ENCODE results near the gene MRPS18B. TPM values are rescaled to one million over a fixed set of nuclear protein-coding genes. Genes with fewer than 3 reads are reported as not detected.

The MRPS18B gene
- polyA plus RNA-seq, 3 donors, result 18.8 to 52.4 (median 45.2) TPM

DNA sequence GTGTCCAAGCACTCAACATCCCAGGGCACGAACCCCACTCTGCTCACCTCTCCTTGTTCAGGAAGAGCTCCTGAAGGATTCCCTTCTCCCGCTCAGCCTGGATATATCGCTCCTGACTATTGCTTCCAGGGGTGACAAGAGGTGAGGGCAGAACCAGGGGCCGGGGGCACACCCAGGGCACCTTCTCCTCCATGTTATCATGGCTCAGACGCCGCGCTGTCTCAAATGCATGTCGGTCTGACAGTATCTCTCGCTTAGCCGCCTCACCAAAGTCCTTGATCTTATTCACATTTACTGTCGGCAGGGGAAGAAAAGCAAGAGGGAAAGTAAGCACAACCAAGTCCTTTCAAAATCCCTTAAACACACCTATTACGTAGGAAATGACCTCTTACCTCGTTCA is 13.7 kb upstream of the MRPS18B start:
- no peaks in the 10 kb centered on the region for H3K27me3 Mint-ChIP-seq (ENCODE audit: low read depth in 3 of 3)
- TF ChIP-seq, protein P1, sequence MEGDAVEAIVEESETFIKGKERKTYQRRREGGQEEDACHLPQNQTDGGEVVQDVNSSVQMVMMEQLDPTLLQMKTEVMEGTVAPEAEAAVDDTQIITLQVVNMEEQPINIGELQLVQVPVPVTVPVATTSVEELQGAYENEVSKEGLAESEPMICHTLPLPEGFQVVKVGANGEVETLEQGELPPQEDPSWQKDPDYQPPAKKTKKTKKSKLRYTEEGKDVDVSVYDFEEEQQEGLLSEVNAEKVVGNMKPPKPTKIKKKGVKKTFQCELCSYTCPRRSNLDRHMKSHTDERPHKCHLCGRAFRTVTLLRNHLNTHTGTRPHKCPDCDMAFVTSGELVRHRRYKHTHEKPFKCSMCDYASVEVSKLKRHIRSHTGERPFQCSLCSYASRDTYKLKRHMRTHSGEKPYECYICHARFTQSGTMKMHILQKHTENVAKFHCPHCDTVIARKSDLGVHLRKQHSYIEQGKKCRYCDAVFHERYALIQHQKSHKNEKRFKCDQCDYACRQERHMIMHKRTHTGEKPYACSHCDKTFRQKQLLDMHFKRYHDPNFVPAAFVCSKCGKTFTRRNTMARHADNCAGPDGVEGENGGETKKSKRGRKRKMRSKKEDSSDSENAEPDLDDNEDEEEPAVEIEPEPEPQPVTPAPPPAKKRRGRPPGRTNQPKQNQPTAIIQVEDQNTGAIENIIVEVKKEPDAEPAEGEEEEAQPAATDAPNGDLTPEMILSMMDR (IDR thresholded peaks at IDR 0.05), result no peak
- no peak for DNase-seq
- H4K20me1 ChIP-seq (ENCODE audit: insufficient read depth, low read length), result peaks cover 99% of the 10 kb centered on the region
- H3K36me3 Mint-ChIP-seq, result peaks cover 76 to 87% of the 10 kb centered on the region in 2 donors
- H3K27me3 ChIP-seq (ENCODE audit: control insufficient read depth in 2 of 2, insufficient read depth in 2 of 2, low read length in 2 of 2), result no peaks in the 10 kb centered on the region
- H3K36me3 ChIP-seq (replicated peaks in 1 of 2; ENCODE audit: control insufficient read depth in 1 of 2, insufficient read depth in 2 of 2, low read length in 2 of 2), result peaks cover 84 to 88% of the 10 kb centered on the region in 2 donors
- 97% methylated on average over 11 of the region's 13 CpGs for WGBS (ENCODE audit: insufficient coverage)
- H2AFZ ChIP-seq (ENCODE audit: insufficient read depth, low read depth, low read length, poor library complexity, severe bottlenecking), result no peak overlapping the region
- no peak overlapping the region for H3K4me3 Mint-ChIP-seq
- intact Hi-C loops (cut with micrococcal nuclease), result no loop called here
- H3K9ac ChIP-seq (ENCODE audit: insufficient read depth, low read length, poor library complexity, severe bottlenecking), result no peak overlapping the region
- H3K4me2 ChIP-seq (replicated peaks; ENCODE audit: extremely low read depth, low read length, poor library complexity, severe bottlenecking), result no peak overlapping the region
- peaks cover 13% of the 10 kb centered on the region for H3K79me2 ChIP-seq (ENCODE audit: insufficient read depth, low read length)
- peak overlapping the region in 2 of 7 donors; percentile 58 to 62 for H3K27ac Mint-ChIP-seq
- no peaks in the 10 kb centered on the region for H3K9me3 ChIP-seq (replicated peaks in 1 of 2; ENCODE audit: control insufficient read depth in 1 of 2, insufficient read depth in 1 of 2, low read length in 2 of 2)
- no peaks in the 10 kb centered on the region for H3K9me3 Mint-ChIP-seq
- no peaks in the 10 kb centered on the region for H3K4me1 ChIP-seq (ENCODE audit: control insufficient read depth in 1 of 2, insufficient read depth in 2 of 2, low read length in 2 of 2)
- H3K4me1 Mint-ChIP-seq, result no peaks in the 10 kb centered on the region
- no peak overlapping the region for H3K27ac ChIP-seq (ENCODE audit: low read depth in 1 of 2, low read length in 2 of 2)
- H3K4me3 ChIP-seq (replicated peaks in 1 of 3; ENCODE audit: low read depth in 2 of 3, low read length in 3 of 3), result no peak overlapping the region

DNA sequence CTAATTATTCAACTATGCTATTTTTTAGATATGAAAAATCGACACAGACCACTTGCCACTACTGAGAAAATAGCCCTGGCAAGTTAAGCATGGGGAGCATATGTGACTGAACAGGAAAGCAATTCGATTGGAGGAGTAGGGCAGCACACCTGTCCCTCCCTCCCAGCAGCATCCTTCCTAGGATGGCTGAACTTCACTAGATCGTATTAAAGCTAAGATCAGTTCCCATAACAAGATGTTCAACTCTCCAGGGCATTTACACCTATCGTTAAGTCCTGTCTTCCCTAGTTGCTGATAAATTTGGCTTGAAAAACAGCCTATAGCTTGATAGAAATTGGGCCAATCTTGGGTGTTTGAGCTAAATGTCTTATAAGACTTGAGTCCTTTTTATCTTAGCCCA is 7.6 kb upstream of the MRPS18B start:
- TF ChIP-seq, protein P1 (IDR thresholded peaks at IDR 0.05), result no peak
- Mint-ChIP-seq H3K27ac (peak overlapping the region in 3 of 7 donors; percentile 11 to 51 (median 44)), H3K4me3 (no peak overlapping the region), H3K27me3 (ENCODE audit: low read depth in 3 of 3) (no peaks in the 10 kb centered on the region), H3K36me3 (peaks cover 58 to 69% of the 10 kb centered on the region in 2 donors), H3K9me3 (peaks cover 0 to 2% (median 0%) of the 10 kb centered on the region in 7 donors), H3K4me1 (peaks cover 34% of the 10 kb centered on the region)
- intact Hi-C loops (cut with micrococcal nuclease), result loop anchor here (5.0 kb wide), 2 partner anchors 33 to 118 kb away; no protein-coding TSS in a partner anchor
- peaks cover 56% of the 10 kb centered on the region for H3K79me2 ChIP-seq (ENCODE audit: insufficient read depth, low read length)
- no peak overlapping the region for H2AFZ ChIP-seq (ENCODE audit: insufficient read depth, low read depth, low read length, poor library complexity, severe bottlenecking)
- 100% methylated on average over 1 of the region's 4 CpGs for WGBS (ENCODE audit: insufficient coverage)
- no peak overlapping the region for H3K9ac ChIP-seq (ENCODE audit: insufficient read depth, low read length, poor library complexity, severe bottlenecking)
- no peaks in the 10 kb centered on the region for H3K9me3 ChIP-seq (replicated peaks in 1 of 2; ENCODE audit: control insufficient read depth in 1 of 2, insufficient read depth in 1 of 2, low read length in 2 of 2)
- H4K20me1 ChIP-seq (ENCODE audit: insufficient read depth, low read length), result peaks cover 98% of the 10 kb centered on the region
- H3K36me3 ChIP-seq (replicated peaks in 1 of 2; ENCODE audit: control insufficient read depth in 1 of 2, insufficient read depth in 2 of 2, low read length in 2 of 2), result peaks cover 46 to 66% of the 10 kb centered on the region in 2 donors
- H3K4me3 ChIP-seq (replicated peaks in 1 of 3; ENCODE audit: low read depth in 2 of 3, low read length in 3 of 3), result no peak overlapping the region
- H3K4me1 ChIP-seq (ENCODE audit: control insufficient read depth in 1 of 2, insufficient read depth in 2 of 2, low read length in 2 of 2), result peaks cover 19 to 28% of the 10 kb centered on the region in 2 donors
- no peaks in the 10 kb centered on the region for H3K27me3 ChIP-seq (ENCODE audit: control insufficient read depth in 2 of 2, insufficient read depth in 2 of 2, low read length in 2 of 2)
- no peak overlapping the region for H3K27ac ChIP-seq (ENCODE audit: low read depth in 1 of 2, low read length in 2 of 2)
- no peak for DNase-seq
- H3K4me2 ChIP-seq (replicated peaks; ENCODE audit: extremely low read depth, low read length, poor library complexity, severe bottlenecking), result no peak overlapping the region
